Neural progenitor cell (in vitro differentiated cells): ENCODE measurements around the gene LHX1.

Source experiments
- EZH2 ChIP-seq: fragments of 200-600 bp; sonication (generic); IDR thresholded peaks from 2 replicates; pipeline ENCODE4 v1.6.1; 2017; ENCODE audit warnings: antibody characterized with exemption, mild to moderate bottlenecking, moderate library complexity
- TF ChIP-seq, protein P1 (sequence below): fragments of 200-600 bp; sonication (generic); IDR thresholded peaks from 2 replicates; pipeline ENCODE4 v1.5.1; 2017; ENCODE audit warnings: antibody characterized with exemption, mild to moderate bottlenecking

DNA sequence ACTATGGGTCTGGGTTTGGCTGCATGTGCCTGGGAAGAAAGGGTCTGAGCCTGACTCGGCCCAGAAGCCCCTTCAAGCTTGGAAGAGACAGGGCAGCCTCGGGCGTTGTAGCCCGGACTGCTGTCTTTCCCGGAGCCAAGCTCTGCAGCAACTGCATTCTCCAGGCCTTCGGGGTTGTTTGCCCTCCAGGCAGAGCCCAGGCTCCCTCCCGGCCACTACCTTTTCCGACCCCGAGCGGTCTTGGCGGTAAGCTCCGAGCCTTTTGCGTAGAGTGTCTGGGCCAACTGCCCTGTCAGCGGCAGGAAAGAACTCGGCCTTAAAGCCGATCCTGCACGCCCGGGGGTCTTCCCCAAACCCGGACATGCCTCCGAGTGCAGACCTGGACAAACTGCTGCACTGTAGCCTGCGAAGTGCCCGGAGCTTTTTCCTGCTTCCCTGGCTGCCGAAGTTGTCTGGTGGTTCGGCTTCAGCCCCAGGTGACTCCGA lies 1.3 kb downstream of the LHX1 start:
- TF ChIP-seq, protein P1, sequence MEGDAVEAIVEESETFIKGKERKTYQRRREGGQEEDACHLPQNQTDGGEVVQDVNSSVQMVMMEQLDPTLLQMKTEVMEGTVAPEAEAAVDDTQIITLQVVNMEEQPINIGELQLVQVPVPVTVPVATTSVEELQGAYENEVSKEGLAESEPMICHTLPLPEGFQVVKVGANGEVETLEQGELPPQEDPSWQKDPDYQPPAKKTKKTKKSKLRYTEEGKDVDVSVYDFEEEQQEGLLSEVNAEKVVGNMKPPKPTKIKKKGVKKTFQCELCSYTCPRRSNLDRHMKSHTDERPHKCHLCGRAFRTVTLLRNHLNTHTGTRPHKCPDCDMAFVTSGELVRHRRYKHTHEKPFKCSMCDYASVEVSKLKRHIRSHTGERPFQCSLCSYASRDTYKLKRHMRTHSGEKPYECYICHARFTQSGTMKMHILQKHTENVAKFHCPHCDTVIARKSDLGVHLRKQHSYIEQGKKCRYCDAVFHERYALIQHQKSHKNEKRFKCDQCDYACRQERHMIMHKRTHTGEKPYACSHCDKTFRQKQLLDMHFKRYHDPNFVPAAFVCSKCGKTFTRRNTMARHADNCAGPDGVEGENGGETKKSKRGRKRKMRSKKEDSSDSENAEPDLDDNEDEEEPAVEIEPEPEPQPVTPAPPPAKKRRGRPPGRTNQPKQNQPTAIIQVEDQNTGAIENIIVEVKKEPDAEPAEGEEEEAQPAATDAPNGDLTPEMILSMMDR, result no peak
- TF ChIP-seq EZH2, result no peak
